HG03103 (cell line): ENCODE results near the gene PABPC5.

Experiments
- ATAC-seq: cut with Tn5 transposase; IDR thresholded peaks from one replicate; pipeline ENCODE4 v1.9.1; 2021; ENCODE audit warnings: low read depth; ENCODE audit not compliant: unreplicated experiment

PABPC5 gene

GRCh38 chrX:91434351-91435168 lies at the start of gene PABPC5:
PABPC5 (plus strand) TSS chrX:91434839; CDS start chrX:91435578, 739 bp downstream.
- ATAC-seq: no peak

GRCh38 chrX:91389026-91389425 lies 45.6 kb upstream of the PABPC5 start:
- ATAC-seq: no peak

- no peak for ATAC-seq
Measured at GRCh38 chrX:91414713-91415112, 19.9 kb upstream of the PABPC5 start.

- no peak for ATAC-seq
Measured at GRCh38 chrX:91435395-91435794, 756 bp downstream of the PABPC5 start.
